ENCODE results near the gene DDX10. TPM values are rescaled to one million over a fixed set of nuclear protein-coding genes. Genes with fewer than 3 reads are reported as not detected.

The DDX10 gene
- polyA plus RNA-seq, 1 of the 3 experiments (the other 2 are of a cell fraction) = 35.8 TPM

GRCh38 chr11:108877178-108877577, 212.3 kb downstream of the DDX10 start (continued):
- TF ChIP-seq IRF3 (IDR thresholded peaks at IDR 0.05; ENCODE audit: low read depth, low read length) = no peak
- TF ChIP-seq USF2 (IDR thresholded peaks at IDR 0.05; ENCODE audit: borderline replicate concordance, low read depth, low read length) = no peak

GRCh38 chr11:108880510-108880909, 215.6 kb downstream of the DDX10 start:
- peaks cover 0 to 5% of the 10 kb centered on the region in 2 experiments for H3K36me3 ChIP-seq (replicated peaks in 1 of 2; ENCODE audit: control insufficient read depth in 1 of 2, insufficient read depth in 2 of 2, low read length in 1 of 2)
- no peak overlapping the region for H3K4me3 ChIP-seq (ENCODE audit: low read depth in 2 of 2, low read length in 1 of 2)
- peaks cover 0 to 17% of the 10 kb centered on the region in 2 experiments; a peak in 2 of 4 replicates for H3K4me1 ChIP-seq (ENCODE audit: control insufficient read depth in 1 of 2, insufficient read depth in 2 of 2, low read depth in 1 of 2, low read length in 1 of 2)
- WGBS (ENCODE audit: low lambda C conversion rate) = 73% methylated on average over 5 of the region's 5 CpGs
- TF ChIP-seq FOSL2 (IDR thresholded peaks at IDR 0.05; ENCODE audit: borderline replicate concordance, low read depth) (no peak), RCOR1 (IDR thresholded peaks at IDR 0.05; ENCODE audit: low read length) (no peak), EZH2phosphoT487 (IDR thresholded peaks at IDR 0.05; ENCODE audit: borderline replicate concordance, low read depth) (no peak), TCF12 (IDR thresholded peaks at IDR 0.05) (no peak), RFX5 (IDR thresholded peaks at IDR 0.05; ENCODE audit: low read length) (no peak), FOXJ3 (CRISPR knock-in tag; IDR thresholded peaks at IDR 0.05) (no peak), REST (IDR thresholded peaks at IDR 0.05; ENCODE audit: low read depth, low read length) (no peak), EP300 (IDR thresholded peaks at IDR 0.05; ENCODE audit: borderline replicate concordance in 1 of 2, low read depth in 1 of 2, low read length in 1 of 2) (no peak), ZBTB33 (IDR thresholded peaks at IDR 0.05; ENCODE audit: borderline replicate concordance, low read depth) (no peak), TAF1 (IDR thresholded peaks at IDR 0.05; ENCODE audit: borderline replicate concordance, low read depth, low read length) (no peak), NFIC (IDR thresholded peaks at IDR 0.05; ENCODE audit: borderline replicate concordance) (no peak), SIN3A (IDR thresholded peaks at IDR 0.05; ENCODE audit: borderline replicate concordance, low read depth, low read length) (no peak), USF2 (IDR thresholded peaks at IDR 0.05; ENCODE audit: borderline replicate concordance, low read depth, low read length) (no peak)
- no peaks in the 10 kb centered on the region for H3K27me3 ChIP-seq (ENCODE audit: insufficient read depth)
- no peaks in the 10 kb centered on the region for H3K9me2 ChIP-seq
- peaks cover 6% of the 10 kb centered on the region for H3F3A ChIP-seq (replicated peaks; ENCODE audit: insufficient read depth)
- H3K79me2 ChIP-seq (ENCODE audit: insufficient read depth) = no peaks in the 10 kb centered on the region
- POLR2A ChIA-PET = no interaction called here
- no peak overlapping the region for H3K4me2 ChIP-seq
- no peak overlapping the region for H2AFZ ChIP-seq (ENCODE audit: low read depth)
- H3K9me3 ChIP-seq = no peaks in the 10 kb centered on the region
- DNase-seq = no peak
- CTCF ChIA-PET = interaction anchor here (0.7 kb wide), 1 partner anchor 273 kb away, joined by 3 read pairs; no protein-coding TSS in a partner anchor
- H3K27ac ChIP-seq (ENCODE audit: low read depth in 2 of 2, low read length in 1 of 2) = no peak overlapping the region
- no peaks in the 10 kb centered on the region for H4K20me1 ChIP-seq (ENCODE audit: insufficient read depth)
- no peak overlapping the region for H3K9ac ChIP-seq

Data from SK-N-SH (cell line).